Measurements from ENCODE around the gene SLC50A1.

- TF ChIP-seq RXRA (IDR thresholded peaks at IDR 0.05; ENCODE audit: insufficient read depth, low read depth, low read length) = no peak
- TF ChIP-seq NANOG (IDR thresholded peaks at IDR 0.05; ENCODE audit: insufficient read depth, low read depth, low read length, poor library complexity, severe bottlenecking) = no peak
- no peak for TF ChIP-seq RFX5 (IDR thresholded peaks at IDR 0.05; ENCODE audit: borderline replicate concordance, low read depth, low read length)
- TF ChIP-seq CTCF (IDR thresholded peaks at IDR 0.05; ENCODE audit: control extremely low read depth in 1 of 3, insufficient read depth in 1 of 3, low read depth in 1 of 3, low read length in 3 of 3) = peak in 1 of 3 experiments; percentile 28; a peak in 2 of 4 replicates
- peak in 1 of 2 experiments; percentile 69; a peak in 2 of 3 replicates for TF ChIP-seq POLR2A (IDR thresholded peaks at IDR 0.05; ENCODE audit: control extremely low read depth in 1 of 2, low read depth in 2 of 2, low read length in 2 of 2)
- TF ChIP-seq EP300 (IDR thresholded peaks at IDR 0.05; ENCODE audit: borderline replicate concordance in 1 of 2, low read depth in 2 of 2, low read length in 2 of 2) = no peak
- peak; percentile 89; the same call in 1 of the 2 replicates for TF ChIP-seq EGR1 (IDR thresholded peaks at IDR 0.05; ENCODE audit: borderline replicate concordance, low read depth, low read length)
- TF ChIP-seq MAFK (IDR thresholded peaks at IDR 0.05; ENCODE audit: low read depth, low read length) = no peak
- no peak for TF ChIP-seq BCL11A (IDR thresholded peaks at IDR 0.05; ENCODE audit: low read depth in 2 of 2, low read length in 2 of 2)
- peak; percentile 41; the same call in 1 of the 2 replicates for TF ChIP-seq MAX (IDR thresholded peaks at IDR 0.05)
- TF ChIP-seq RAD21 (IDR thresholded peaks at IDR 0.05 in 1 of 2, conservative IDR thresholded peaks at IDR 0.05 in 1 of 2; ENCODE audit: low read depth in 2 of 2, low read length in 2 of 2) = no peak; a peak in 1 of 4 replicates
- TF ChIP-seq EZH2 (IDR thresholded peaks at IDR 0.05; ENCODE audit: low read depth, low read length, severe bottlenecking) = no peak
- TF ChIP-seq E2F6 (IDR thresholded peaks at IDR 0.05) = no peak; the same call in 1 of the 2 replicates
These were observed at the start of gene SLC50A1 for GRCh38 chr1:155135415-155136028.
